Activated naive CD4-positive, alpha-beta T cell treated with anti-CD3 and anti-CD28 coated beads, Interleukin-2, amount 50 U/mL, for 24 hours (primary cell): ENCODE measurements around the gene PLCXD3.
"Not testable (repeated sequence)": the region's sequence is repeated elsewhere in the genome, so short reads cannot be mapped to it uniquely, and the experiment has no call there.

Experiments used
- H3K27ac Mint-ChIP-seq: one replicate; pipeline ENCODE4 v1.8.0; 2021; ENCODE audit warnings: mild to moderate bottlenecking, mixed read lengths
- H3K27me3 Mint-ChIP-seq: one replicate; pipeline ENCODE4 v1.8.0; 2021; ENCODE audit warnings: mixed read lengths
- H3K36me3 Mint-ChIP-seq: one replicate; pipeline ENCODE4 v1.8.0; 2021; ENCODE audit warnings: mixed read lengths
- H3K4me1 Mint-ChIP-seq: one replicate; pipeline ENCODE4 v1.8.0; 2021; ENCODE audit warnings: mixed read lengths
- H3K4me3 Mint-ChIP-seq: one replicate; pipeline ENCODE4 v1.8.0; 2021; ENCODE audit warnings: mild to moderate bottlenecking, mixed read lengths
- H3K9me3 Mint-ChIP-seq: one replicate; pipeline ENCODE4 v1.8.0; 2021; ENCODE audit warnings: mixed read lengths

PLCXD3 gene

GRCh38 chr5:41356786-41357185 is 153.6 kb downstream of the PLCXD3 start:
- Mint-ChIP-seq H3K4me3 (no peak overlapping the region), H3K9me3 (peaks cover 10% of the 10 kb centered on the region), H3K4me1 (no peaks in the 10 kb centered on the region), H3K27ac (no peak overlapping the region), H3K27me3 (no peaks in the 10 kb centered on the region), H3K36me3 (no peaks in the 10 kb centered on the region)

GRCh38 chr5:41349846-41350245 is 160.6 kb downstream of the PLCXD3 start:
- peaks cover 2% of the 10 kb centered on the region for H3K27me3 Mint-ChIP-seq
- peaks cover 8% of the 10 kb centered on the region for H3K9me3 Mint-ChIP-seq
- no peaks in the 10 kb centered on the region for H3K4me1 Mint-ChIP-seq
- no peak overlapping the region for H3K27ac Mint-ChIP-seq
- no peak overlapping the region for H3K4me3 Mint-ChIP-seq
- no peaks in the 10 kb centered on the region for H3K36me3 Mint-ChIP-seq

- H3K27me3 Mint-ChIP-seq: peaks cover 2% of the 10 kb centered on the region
Measured at GRCh38 chr5:41347569-41347968, 162.8 kb downstream of the PLCXD3 start.

GRCh38 chr5:41346609-41347008 is 163.8 kb downstream of the PLCXD3 start:
- no peaks in the 10 kb centered on the region for H3K4me1 Mint-ChIP-seq
- H3K36me3 Mint-ChIP-seq: no peaks in the 10 kb centered on the region
- peaks cover 10% of the 10 kb centered on the region for H3K9me3 Mint-ChIP-seq
- no peak overlapping the region for H3K4me3 Mint-ChIP-seq
- peaks cover 2% of the 10 kb centered on the region for H3K27me3 Mint-ChIP-seq
- H3K27ac Mint-ChIP-seq: no peak overlapping the region

More at GRCh38 chr5:41347569-41347968, 162.8 kb downstream of the PLCXD3 start:
- no peaks in the 10 kb centered on the region for H3K4me1 Mint-ChIP-seq
- H3K27ac Mint-ChIP-seq: peak overlapping the region; percentile 11
- H3K9me3 Mint-ChIP-seq: peaks cover 8% of the 10 kb centered on the region
- no peak overlapping the region for H3K4me3 Mint-ChIP-seq
- H3K36me3 Mint-ChIP-seq: no peaks in the 10 kb centered on the region

- H3K27me3 Mint-ChIP-seq: peaks cover 2% of the 10 kb centered on the region
- H3K4me1 Mint-ChIP-seq: no peaks in the 10 kb centered on the region
- H3K27ac Mint-ChIP-seq: no peak overlapping the region
- no peaks in the 10 kb centered on the region for H3K36me3 Mint-ChIP-seq
- peaks cover 12% of the 10 kb centered on the region for H3K9me3 Mint-ChIP-seq
- no peak overlapping the region for H3K4me3 Mint-ChIP-seq
Measured at GRCh38 chr5:41345295-41345694, 165.1 kb downstream of the PLCXD3 start.

- H3K9me3 Mint-ChIP-seq: peaks cover 4% of the 10 kb centered on the region
- no peaks in the 10 kb centered on the region for H3K27me3 Mint-ChIP-seq
- H3K4me1 Mint-ChIP-seq: no peaks in the 10 kb centered on the region
- no peak overlapping the region for H3K27ac Mint-ChIP-seq
- H3K36me3 Mint-ChIP-seq: no peaks in the 10 kb centered on the region
- H3K4me3 Mint-ChIP-seq: no peak overlapping the region
Measured at GRCh38 chr5:41339339-41339738, 171.1 kb downstream of the PLCXD3 start.

GRCh38 chr5:41338136-41338675 is 172.2 kb downstream of the PLCXD3 start:
- H3K36me3 Mint-ChIP-seq: no peaks in the 10 kb centered on the region
- no peaks in the 10 kb centered on the region for H3K27me3 Mint-ChIP-seq
- peaks cover 4% of the 10 kb centered on the region for H3K9me3 Mint-ChIP-seq
- H3K4me3 Mint-ChIP-seq: no peak overlapping the region
- no peaks in the 10 kb centered on the region for H3K4me1 Mint-ChIP-seq
- H3K27ac Mint-ChIP-seq: no peak overlapping the region

GRCh38 chr5:41337724-41338123 is 172.7 kb downstream of the PLCXD3 start:
- H3K27ac Mint-ChIP-seq: no peak overlapping the region
- no peaks in the 10 kb centered on the region for H3K4me1 Mint-ChIP-seq
- peaks cover 4% of the 10 kb centered on the region for H3K9me3 Mint-ChIP-seq
- no peak overlapping the region for H3K4me3 Mint-ChIP-seq
- H3K36me3 Mint-ChIP-seq: no peaks in the 10 kb centered on the region
- no peaks in the 10 kb centered on the region for H3K27me3 Mint-ChIP-seq

GRCh38 chr5:41337216-41337615 is 173.2 kb downstream of the PLCXD3 start:
- no peak overlapping the region for H3K27ac Mint-ChIP-seq
- no peak overlapping the region for H3K4me3 Mint-ChIP-seq
- no peaks in the 10 kb centered on the region for H3K27me3 Mint-ChIP-seq
- no peaks in the 10 kb centered on the region for H3K36me3 Mint-ChIP-seq
- H3K4me1 Mint-ChIP-seq: no peaks in the 10 kb centered on the region
- H3K9me3 Mint-ChIP-seq: peaks cover 4% of the 10 kb centered on the region

- Mint-ChIP-seq H3K9me3 (peaks cover under 1% of the 10 kb centered on the region), H3K4me1 (no peaks in the 10 kb centered on the region), H3K36me3 (no peaks in the 10 kb centered on the region), H3K27me3 (no peaks in the 10 kb centered on the region), H3K4me3 (no peak overlapping the region), H3K27ac (no peak overlapping the region)
Measured at GRCh38 chr5:41336471-41336870, 173.9 kb downstream of the PLCXD3 start.

GRCh38 chr5:41335596-41336181 is 174.7 kb downstream of the PLCXD3 start:
- no peaks in the 10 kb centered on the region for H3K36me3 Mint-ChIP-seq
- no peak overlapping the region for H3K4me3 Mint-ChIP-seq
- H3K27ac Mint-ChIP-seq: no peak overlapping the region
- H3K4me1 Mint-ChIP-seq: no peaks in the 10 kb centered on the region
- H3K9me3 Mint-ChIP-seq: no peaks in the 10 kb centered on the region
- no peaks in the 10 kb centered on the region for H3K27me3 Mint-ChIP-seq

- Mint-ChIP-seq H3K27me3 (no peaks in the 10 kb centered on the region), H3K9me3 (no peaks in the 10 kb centered on the region), H3K4me1 (no peaks in the 10 kb centered on the region), H3K36me3 (no peaks in the 10 kb centered on the region), H3K27ac (no peak overlapping the region), H3K4me3 (no peak overlapping the region)
Measured at GRCh38 chr5:41334758-41335157, 175.6 kb downstream of the PLCXD3 start.

GRCh38 chr5:41334221-41334620 is 176.2 kb downstream of the PLCXD3 start:
- Mint-ChIP-seq H3K27ac (no peak overlapping the region), H3K4me3 (no peak overlapping the region), H3K4me1 (no peaks in the 10 kb centered on the region), H3K27me3 (no peaks in the 10 kb centered on the region), H3K9me3 (no peaks in the 10 kb centered on the region), H3K36me3 (no peaks in the 10 kb centered on the region)

- Mint-ChIP-seq H3K4me1 (no peaks in the 10 kb centered on the region), H3K9me3 (peaks cover 16% of the 10 kb centered on the region), H3K4me3 (no peak overlapping the region), H3K27me3 (no peaks in the 10 kb centered on the region), H3K27ac (no peak overlapping the region), H3K36me3 (no peaks in the 10 kb centered on the region)
Measured at GRCh38 chr5:41325074-41325473, 185.3 kb downstream of the PLCXD3 start.

- not testable (repeated sequence) for H3K4me1 Mint-ChIP-seq, H3K4me3 Mint-ChIP-seq, H3K36me3 Mint-ChIP-seq, H3K27ac Mint-ChIP-seq, H3K27me3 Mint-ChIP-seq
- H3K9me3 Mint-ChIP-seq: peaks cover 24% of the 10 kb centered on the region
Measured at GRCh38 chr5:41322826-41323225, 187.6 kb downstream of the PLCXD3 start.

- Mint-ChIP-seq H3K27me3 (no peaks in the 10 kb centered on the region), H3K4me1 (no peaks in the 10 kb centered on the region), H3K27ac (no peak overlapping the region)
Measured at GRCh38 chr5:41312478-41313060, 197.8 kb downstream of the PLCXD3 start.

GRCh38 chr5:41312066-41312465 is 198.3 kb downstream of the PLCXD3 start:
- H3K27ac Mint-ChIP-seq: no peak overlapping the region
- H3K36me3 Mint-ChIP-seq: no peaks in the 10 kb centered on the region
- H3K27me3 Mint-ChIP-seq: no peaks in the 10 kb centered on the region
- no peaks in the 10 kb centered on the region for H3K4me1 Mint-ChIP-seq
- no peak overlapping the region for H3K4me3 Mint-ChIP-seq
- H3K9me3 Mint-ChIP-seq: peaks cover 16% of the 10 kb centered on the region

More at GRCh38 chr5:41312478-41313060, 197.8 kb downstream of the PLCXD3 start:
- Mint-ChIP-seq H3K4me3 (no peak overlapping the region), H3K36me3 (no peaks in the 10 kb centered on the region), H3K9me3 (peaks cover 16% of the 10 kb centered on the region)
